Esophagus squamous epithelium (tissue), 5 donors: ENCODE measurements around the gene GRIK4. TPM values are rescaled to one million over a fixed set of nuclear protein-coding genes. Genes with fewer than 3 reads are reported as not detected.

Experiments used
- DNase-seq: peaks from one replicate; lab custom pipeline; 2025; lab: John Stamatoyannopoulos, UW
- H3K27ac ChIP-seq, 4 donors: fragments of 200-600 bp; sonication (generic); one replicate each; pipeline ENCODE4 v1.5.1; 2016 to 2019; ENCODE audit warnings: mild to moderate bottlenecking in 1 of 4
- H3K27me3 ChIP-seq, 4 donors: fragments of 200-600 bp; sonication (generic); 1 replicate in 3 of 4; 2 replicates in 1 of 4; pipeline versions ENCODE4 v1.5.1 to v1.6.0; 2017 to 2021; ENCODE audit warnings: antibody characterized with exemption in 1 of 4
- H3K36me3 ChIP-seq, 3 donors: fragments of 200-600 bp; sonication (generic); one replicate each; pipeline ENCODE4 v1.5.1; 2016 to 2019
- H3K4me1 ChIP-seq, 3 donors: fragments of 200-600 bp; sonication (generic); one replicate each; pipeline ENCODE4 v1.5.1; 2017 to 2019
- H3K4me3 ChIP-seq, 4 donors: fragments of 200-600 bp; sonication (generic); 1 replicate in 3 of 4; 2 replicates in 1 of 4; pipeline ENCODE4 v1.5.1; 2016 to 2019; ENCODE audit warnings: mild to moderate bottlenecking in 2 of 4, moderate library complexity in 1 of 4
- H3K9me3 ChIP-seq, 3 donors: fragments of 200-600 bp; sonication (generic); one replicate each; pipeline ENCODE4 v1.5.1; 2016 to 2019
- POLR2A ChIP-seq, 4 donors: fragments of 450-650 bp; IDR thresholded peaks; one replicate each; pipeline ENCODE4 v1.6.1; 2017; ENCODE audit warnings: antibody characterized with exemption in 4 of 4, mild to moderate bottlenecking in 4 of 4, moderate library complexity in 3 of 4
- WGBS, 2 donors: methylation state at CpG; one replicate each; pipeline ENCODE4 v1.1.5; 2018; 5-methylcytosine and 5-hydroxymethylcytosine counted together
- intact Hi-C: fragments of 100-400 bp; cut with DNase I; formaldehyde crosslinking; loops from one replicate; pipeline ENCODE4 v1.15.0; 2022
- total RNA-seq, 4 donors: library from RNA; depleted of rRNA; stranded (reverse); fragments of >200 nt; gene quantifications; one replicate each; pipeline ENCODE4 v1.1.0, GENCODE V29; 2016
- TF ChIP-seq, protein P1 (sequence below), 6 experiments: fragments of 450-650 bp in 4 of 6; fragments of 200-600 bp in 2 of 6; sonication (generic) in 2 of 6; IDR thresholded peaks; one replicate each; pipeline ENCODE4 v1.5.1; 2016 to 2019; ENCODE audit warnings: antibody characterized with exemption in 6 of 6, mild to moderate bottlenecking in 4 of 6, moderate library complexity in 4 of 6
- donor health status: DM: yes; HTN: yes; CAD: no.

Gene GRIK4
- total RNA-seq, 4 donors from 2014 or later = 0.15 to 0.19 TPM; not detected in 2

GRCh38 chr11:120941000-120941399 is 429.5 kb downstream of the GRIK4 start:
- Histone ChIP-seq H3K4me3 (no peak overlapping the region), H3K27ac (no peak overlapping the region), H3K9me3 (peaks cover 0 to 13% (median 6%) of the 10 kb centered on the region in 3 donors), H3K27me3 (peaks cover 0 to 31% (median 0%) of the 10 kb centered on the region in 4 donors), H3K4me1 (no peaks in the 10 kb centered on the region), H3K36me3 (no peaks in the 10 kb centered on the region)
- DNase-seq = no peak
- TF ChIP-seq POLR2A (IDR thresholded peaks at IDR 0.05) = no peak
- TF ChIP-seq, protein P1, sequence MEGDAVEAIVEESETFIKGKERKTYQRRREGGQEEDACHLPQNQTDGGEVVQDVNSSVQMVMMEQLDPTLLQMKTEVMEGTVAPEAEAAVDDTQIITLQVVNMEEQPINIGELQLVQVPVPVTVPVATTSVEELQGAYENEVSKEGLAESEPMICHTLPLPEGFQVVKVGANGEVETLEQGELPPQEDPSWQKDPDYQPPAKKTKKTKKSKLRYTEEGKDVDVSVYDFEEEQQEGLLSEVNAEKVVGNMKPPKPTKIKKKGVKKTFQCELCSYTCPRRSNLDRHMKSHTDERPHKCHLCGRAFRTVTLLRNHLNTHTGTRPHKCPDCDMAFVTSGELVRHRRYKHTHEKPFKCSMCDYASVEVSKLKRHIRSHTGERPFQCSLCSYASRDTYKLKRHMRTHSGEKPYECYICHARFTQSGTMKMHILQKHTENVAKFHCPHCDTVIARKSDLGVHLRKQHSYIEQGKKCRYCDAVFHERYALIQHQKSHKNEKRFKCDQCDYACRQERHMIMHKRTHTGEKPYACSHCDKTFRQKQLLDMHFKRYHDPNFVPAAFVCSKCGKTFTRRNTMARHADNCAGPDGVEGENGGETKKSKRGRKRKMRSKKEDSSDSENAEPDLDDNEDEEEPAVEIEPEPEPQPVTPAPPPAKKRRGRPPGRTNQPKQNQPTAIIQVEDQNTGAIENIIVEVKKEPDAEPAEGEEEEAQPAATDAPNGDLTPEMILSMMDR (IDR thresholded peaks at IDR 0.05) = no peak
- intact Hi-C loops = no loop called here
- WGBS, 2 donors = 42 to 70% methylated on average over 2 to 3 of the region's 4 CpGs

GRCh38 chr11:120942701-120943100 is 431.2 kb downstream of the GRIK4 start:
- no peak overlapping the region for H3K4me3 ChIP-seq
- intact Hi-C loops = no loop called here
- peaks cover 0 to 13% (median 6%) of the 10 kb centered on the region in 3 donors for H3K9me3 ChIP-seq
- no peak overlapping the region for H3K27ac ChIP-seq
- peaks cover 0 to 22% (median 0%) of the 10 kb centered on the region in 4 donors for H3K27me3 ChIP-seq
- no peaks in the 10 kb centered on the region for H3K4me1 ChIP-seq
- DNase-seq = no peak
- 72 to 77% methylated on average over 2 of the region's 2 CpGs for WGBS, 2 donors
- H3K36me3 ChIP-seq = no peaks in the 10 kb centered on the region
- TF ChIP-seq, protein P1 (IDR thresholded peaks at IDR 0.05) = no peak
- no peak for TF ChIP-seq POLR2A (IDR thresholded peaks at IDR 0.05)

- H3K27ac ChIP-seq = no peak overlapping the region
- TF ChIP-seq, protein P1 (IDR thresholded peaks at IDR 0.05) = no peak
- no peak for TF ChIP-seq POLR2A (IDR thresholded peaks at IDR 0.05)
- no peaks in the 10 kb centered on the region for H3K4me1 ChIP-seq
- H3K27me3 ChIP-seq = peaks cover 0 to 21% (median 0%) of the 10 kb centered on the region in 4 donors
- no peaks in the 10 kb centered on the region for H3K36me3 ChIP-seq
- H3K4me3 ChIP-seq = no peak overlapping the region
- peaks cover 0 to 13% (median 6%) of the 10 kb centered on the region in 3 donors for H3K9me3 ChIP-seq
- WGBS, 2 donors = 79 to 80% methylated on average over 5 of the region's 5 CpGs
- no peak for DNase-seq
- intact Hi-C loops = no loop called here
Observed at GRCh38 chr11:120945042-120945441, 433.5 kb downstream of the GRIK4 start.

DNA sequence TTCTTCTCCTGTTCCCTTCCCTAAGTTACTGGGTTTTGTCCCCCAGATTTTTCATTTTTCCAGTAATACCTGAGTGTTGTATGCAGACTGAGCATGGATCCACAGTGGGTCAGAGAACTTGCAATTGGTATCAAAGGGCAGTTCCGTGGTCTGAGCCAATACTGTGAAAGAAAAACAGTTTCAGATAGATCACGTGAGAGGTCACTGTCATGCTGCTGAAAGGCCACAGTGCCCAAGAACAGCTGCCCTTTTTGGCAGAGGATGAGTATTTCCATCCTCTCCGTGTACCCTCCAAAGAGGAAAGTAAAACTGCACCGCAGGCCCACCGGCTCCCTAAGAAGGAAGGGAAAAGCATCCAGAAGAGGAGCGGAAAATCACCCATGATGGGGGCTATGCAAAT is 439.3 kb downstream of the GRIK4 start:
- TF ChIP-seq, protein P1 (IDR thresholded peaks at IDR 0.05) = no peak
- TF ChIP-seq POLR2A (IDR thresholded peaks at IDR 0.05) = no peak
- H3K27ac ChIP-seq = no peak overlapping the region
- H3K4me1 ChIP-seq = peaks cover 4 to 12% (median 6%) of the 10 kb centered on the region in 3 donors
- no peak for DNase-seq
- H3K27me3 ChIP-seq = peaks cover 0 to 25% (median 0%) of the 10 kb centered on the region in 4 donors
- H3K36me3 ChIP-seq = no peaks in the 10 kb centered on the region
- intact Hi-C loops = loop anchor here (5.0 kb wide), 1 partner anchor 439 kb away; the partner anchor contains the start of gene GRIK4
- no peak overlapping the region for H3K4me3 ChIP-seq
- 67 to 88% methylated on average over 6 of the region's 6 CpGs for WGBS, 2 donors
- H3K9me3 ChIP-seq = no peaks in the 10 kb centered on the region

GRCh38 chr11:120952461-120953434 is 441.2 kb downstream of the GRIK4 start:
- peak; percentile 6 for DNase-seq
- no peaks in the 10 kb centered on the region for H3K9me3 ChIP-seq
- peaks cover 0 to 20% (median 0%) of the 10 kb centered on the region in 4 donors for H3K27me3 ChIP-seq
- TF ChIP-seq, protein P1 (IDR thresholded peaks at IDR 0.05) = peak; percentile 52 to 77 (median 70)
- TF ChIP-seq POLR2A (IDR thresholded peaks at IDR 0.05) = no peak
- H3K36me3 ChIP-seq = no peaks in the 10 kb centered on the region
- peaks cover 6 to 19% (median 8%) of the 10 kb centered on the region in 3 donors for H3K4me1 ChIP-seq
- WGBS, 2 donors = 13 to 16% methylated on average over 14 to 15 of the region's 20 CpGs
- peak overlapping the region in 3 of 4 donors; percentile 20 to 35 (median 23) for H3K4me3 ChIP-seq
- intact Hi-C loops = loop anchor here (5.0 kb wide), 1 partner anchor 440 kb away; the partner anchor contains the start of gene GRIK4
- H3K27ac ChIP-seq = no peak overlapping the region
